Endothelial cell of umbilical vein (primary cell): ENCODE measurements around the gene SPATA33. TPM values are rescaled to one million over a fixed set of nuclear protein-coding genes. Genes with fewer than 3 reads are reported as not detected.

ENCODE experiments used
- BruUV-seq: library from RNA; stranded (reverse); fragments of 400-500 nt; replicated peaks from 2 replicates; lab custom pipeline; 2021; lab: Mats Ljungman, UMichigan
- CTCF ChIA-PET: fragments of 300-600, 350-600 bp; sonication (Branson Sonifier 250); formaldehyde crosslinking; loops from one replicate; lab custom pipeline; 2021; ENCODE audit warnings: antibody characterized with exemption, inconsistent platforms; lab: Charles Lee
- POLR2A ChIA-PET: fragments of 300-600, 350-600 bp; sonication (Branson Sonifier 250); formaldehyde crosslinking; loops from one replicate; lab custom pipeline; 2021; ENCODE audit warnings: antibody characterized with exemption, inconsistent platforms; lab: Charles Lee
- DNase-seq: peaks from one replicate; pipeline ENCODE4 v3.0.0-alpha.2; 2011; ENCODE audit warnings: low read depth, low spot score
- FAIRE-seq: peaks from 2 replicates; lab custom pipeline; 2011; peaks lifted over from hg19 to GRCh38; lab: Jason Lieb, UNC
- H2AFZ ChIP-seq: 2 replicates; pipeline ENCODE4 v1.6.0; 2012; ENCODE audit warnings: low read depth, low read length, control low read depth, inconsistent platforms
- H3K27ac ChIP-seq: 2 replicates; pipeline ENCODE4 v1.5.1; 2011; ENCODE audit warnings: low read depth, mild to moderate bottlenecking, control low read depth, low read length, moderate library complexity; ENCODE audit not compliant: insufficient read depth
- H3K27me3 ChIP-seq, 2 experiments: 2 replicates each; pipeline versions ENCODE4 v1.6.0 to v1.6.1; 2011; ENCODE audit warnings: low read length in 2 of 2, mixed read lengths in 1 of 2; ENCODE audit not compliant: control insufficient read depth in 2 of 2, insufficient read depth in 2 of 2
- H3K36me3 ChIP-seq, 2 experiments: 2 replicates in 1 of 2; 3 replicates in 1 of 2; pipeline ENCODE4 v1.5.1; 2011; ENCODE audit warnings: low read length in 2 of 2, mild to moderate bottlenecking in 1 of 2, moderate library complexity in 1 of 2; ENCODE audit not compliant: control insufficient read depth in 2 of 2, insufficient read depth in 2 of 2; ENCODE audit errors: extremely low read depth in 1 of 2
- H3K4me1 ChIP-seq: 3 replicates; pipeline ENCODE4 v1.5.1; 2011; ENCODE audit warnings: mild to moderate bottlenecking, low read length; ENCODE audit not compliant: control insufficient read depth, insufficient read depth; ENCODE audit errors: extremely low read depth
- H3K4me2 ChIP-seq: 2 replicates; pipeline ENCODE4 v1.6.1; 2011; ENCODE audit warnings: low read length, control low read depth, mixed read lengths; ENCODE audit not compliant: insufficient read depth
- H3K4me3 ChIP-seq, 3 experiments: fragments of 200-600 bp in 1 of 3; sonication (generic), shearing (Covaris generic) in 1 of 3; replicated peaks in 1 of 3; 2 replicates each; pipeline ENCODE4 v1.5.1; 2011 to 2016; ENCODE audit warnings: control low read depth in 3 of 3, low read length in 3 of 3, mild to moderate bottlenecking in 2 of 3, inconsistent platforms in 1 of 3, low read depth in 1 of 3, moderate library complexity in 1 of 3; ENCODE audit not compliant: insufficient read depth in 1 of 3
- H3K79me2 ChIP-seq: 2 replicates; pipeline ENCODE4 v1.6.0; 2012; ENCODE audit warnings: low read length, inconsistent platforms; ENCODE audit not compliant: control insufficient read depth, insufficient read depth
- H3K9ac ChIP-seq: replicated peaks from 2 replicates; pipeline ENCODE3; 2011; ENCODE audit warnings: low read length, control low read depth; ENCODE audit not compliant: insufficient read depth; ENCODE audit errors: extremely low read depth
- H3K9me1 ChIP-seq: replicated peaks from 3 replicates; pipeline ENCODE4 v1.6.0; 2011; ENCODE audit warnings: mild to moderate bottlenecking, low read length; ENCODE audit not compliant: control insufficient read depth, insufficient read depth; ENCODE audit errors: extremely low read depth
- H3K9me3 ChIP-seq: replicated peaks from 2 replicates; pipeline ENCODE4 v1.5.1; 2012; ENCODE audit warnings: low read length, inconsistent platforms; ENCODE audit not compliant: control insufficient read depth, insufficient read depth
- H4K20me1 ChIP-seq: replicated peaks from 2 replicates; pipeline ENCODE3; 2011; ENCODE audit warnings: mild to moderate bottlenecking, low read length; ENCODE audit not compliant: control insufficient read depth, insufficient read depth; ENCODE audit errors: extremely low read depth
- EZH2 ChIP-seq: IDR thresholded peaks from 2 replicates; pipeline ENCODE4 v1.6.1; 2012; ENCODE audit warnings: borderline replicate concordance, low read depth, mild to moderate bottlenecking, moderate library complexity, low read length, inconsistent platforms; ENCODE audit not compliant: severe bottlenecking
- FOS ChIP-seq: IDR thresholded peaks from 2 replicates; pipeline ENCODE4 v1.6.1; 2011; ENCODE audit warnings: mild to moderate bottlenecking, low read length, moderate library complexity, borderline replicate concordance; ENCODE audit not compliant: insufficient read depth
- GATA2 ChIP-seq: IDR thresholded peaks from 2 replicates; pipeline ENCODE4 v1.7.0; 2011; ENCODE audit warnings: low read depth, mild to moderate bottlenecking, moderate library complexity, mixed read lengths, low read length; ENCODE audit not compliant: insufficient read length, insufficient read depth
- JUN ChIP-seq: IDR thresholded peaks from 2 replicates; pipeline ENCODE4 v1.6.1; 2011; ENCODE audit warnings: borderline replicate concordance, low read depth; ENCODE audit not compliant: insufficient read length, insufficient read depth
- MYC ChIP-seq: IDR thresholded peaks from one replicate; pipeline ENCODE4 v1.6.1; 2011; ENCODE audit warnings: mild to moderate bottlenecking, low read depth, low read length
- POLR2A ChIP-seq: IDR thresholded peaks from 2 replicates; pipeline ENCODE4 v1.6.1; 2012; ENCODE audit warnings: low read depth, mild to moderate bottlenecking, control low read depth, low read length
- POLR2AphosphoS5 ChIP-seq: IDR thresholded peaks from 2 replicates; pipeline ENCODE4 v1.6.1; 2012; ENCODE audit warnings: low read depth, mild to moderate bottlenecking, control low read depth, low read length, moderate library complexity; ENCODE audit not compliant: insufficient read depth
- dilution Hi-C: fragments of 300-500 bp; cut with MboI; formaldehyde crosslinking; loops from one replicate; pipeline ENCODE4 v1.15.0; 2019; ENCODE audit warnings: low sequenced_read_pairs; ENCODE audit not compliant: extremely low pct_ligation_motif_present
- intact Hi-C: fragments of 100-400 bp; cut with micrococcal nuclease; formaldehyde crosslinking; loops from one replicate; pipeline ENCODE4 v1.10.0; 2022
- polyA plus RNA-seq, 4 experiments: library from polyadenylated mRNA; depleted of rRNA in 3 of 4; stranded (reverse) in 3 of 4; unstranded in 1 of 4; fragments of >200 nt; gene quantifications; 2 replicates each; pipeline versions ENCODE4 v1.2.1 to v1.2.3, GENCODE V29; 2011 to 2012; ENCODE audit warnings: missing spikeins in 1 of 4
- total RNA-seq: library from RNA; stranded (reverse); gene quantifications from 2 replicates; pipeline ENCODE4 v1.2.3, GENCODE V29; 2021
- TF ChIP-seq, protein P1 (sequence below), 2 donors: IDR thresholded peaks; 1 replicate in 1 of 2; 2 replicates in 1 of 2; pipeline ENCODE4 v1.5.1; 2011; ENCODE audit warnings: low read length in 2 of 2, mild to moderate bottlenecking in 2 of 2, moderate library complexity in 2 of 2, control low read depth in 1 of 2, inconsistent platforms in 1 of 2, low read depth in 1 of 2; ENCODE audit not compliant: insufficient read depth in 1 of 2; ENCODE audit errors: extremely low read depth in 1 of 2
- TF ChIP-seq, protein P2 (sequence below): IDR thresholded peaks from 2 replicates; pipeline ENCODE4 v1.6.1; 2011; ENCODE audit not compliant: insufficient read depth, insufficient read length

The SPATA33 gene
- total and polyA plus RNA-seq, 2 donors (not counting 3 experiments of a cell fraction or from before 2014, with no cell fraction given): 3.5 to 11.4 TPM

DNA sequence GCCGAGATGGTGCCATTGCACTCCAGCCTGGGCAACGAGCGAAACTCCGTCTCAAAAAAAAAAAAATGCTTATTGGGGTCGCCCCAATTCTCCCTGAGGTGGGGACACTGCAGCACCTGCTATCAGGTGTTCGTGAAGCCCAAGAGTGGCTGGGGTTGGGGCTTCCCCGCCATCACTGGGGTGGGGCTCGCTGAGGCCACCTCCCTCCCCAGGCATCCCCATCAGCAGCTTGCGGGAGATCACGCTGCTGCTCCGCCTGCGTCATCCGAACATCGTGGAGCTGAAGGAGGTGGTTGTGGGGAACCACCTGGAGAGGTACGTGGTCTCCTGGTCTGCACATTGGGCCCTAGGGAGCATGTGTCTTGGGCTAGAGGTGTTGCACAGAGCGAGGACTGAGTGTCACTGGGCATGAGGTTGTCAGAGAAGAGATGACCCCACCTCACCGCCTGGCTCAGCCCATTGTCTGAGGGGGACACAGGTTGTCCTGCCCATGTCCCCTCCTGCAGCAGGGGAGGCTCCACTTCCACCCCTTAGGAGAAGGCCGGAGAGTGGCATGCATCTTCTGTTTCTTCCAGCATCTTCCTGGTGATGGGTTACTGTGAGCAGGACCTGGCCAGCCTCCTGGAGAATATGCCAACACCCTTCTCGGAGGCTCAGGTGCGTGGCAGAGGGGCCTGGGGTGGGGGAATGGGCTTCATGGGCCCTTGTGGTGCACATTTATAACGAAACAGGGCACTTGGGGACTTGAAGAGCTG, 33.8 kb downstream of the SPATA33 start:
- no peaks in the 10 kb centered on the region for H3K9me3 ChIP-seq
- BruUV-seq: no TSS peak
- no peak overlapping the region for H3K4me3 ChIP-seq
- ChIA-PET CTCF (no interaction called here), POLR2A (no interaction called here)
- dilution Hi-C loops: no loop called here
- no peaks in the 10 kb centered on the region for H3K27me3 ChIP-seq
- no peaks in the 10 kb centered on the region for H3K9me1 ChIP-seq
- no peak for DNase-seq
- TF ChIP-seq JUN: no peak
- TF ChIP-seq, protein P1, sequence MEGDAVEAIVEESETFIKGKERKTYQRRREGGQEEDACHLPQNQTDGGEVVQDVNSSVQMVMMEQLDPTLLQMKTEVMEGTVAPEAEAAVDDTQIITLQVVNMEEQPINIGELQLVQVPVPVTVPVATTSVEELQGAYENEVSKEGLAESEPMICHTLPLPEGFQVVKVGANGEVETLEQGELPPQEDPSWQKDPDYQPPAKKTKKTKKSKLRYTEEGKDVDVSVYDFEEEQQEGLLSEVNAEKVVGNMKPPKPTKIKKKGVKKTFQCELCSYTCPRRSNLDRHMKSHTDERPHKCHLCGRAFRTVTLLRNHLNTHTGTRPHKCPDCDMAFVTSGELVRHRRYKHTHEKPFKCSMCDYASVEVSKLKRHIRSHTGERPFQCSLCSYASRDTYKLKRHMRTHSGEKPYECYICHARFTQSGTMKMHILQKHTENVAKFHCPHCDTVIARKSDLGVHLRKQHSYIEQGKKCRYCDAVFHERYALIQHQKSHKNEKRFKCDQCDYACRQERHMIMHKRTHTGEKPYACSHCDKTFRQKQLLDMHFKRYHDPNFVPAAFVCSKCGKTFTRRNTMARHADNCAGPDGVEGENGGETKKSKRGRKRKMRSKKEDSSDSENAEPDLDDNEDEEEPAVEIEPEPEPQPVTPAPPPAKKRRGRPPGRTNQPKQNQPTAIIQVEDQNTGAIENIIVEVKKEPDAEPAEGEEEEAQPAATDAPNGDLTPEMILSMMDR (IDR thresholded peaks at IDR 0.05; ENCODE audit: extremely low read depth in 1 of 2, insufficient read depth in 1 of 2, low read depth in 1 of 2, low read length in 2 of 2): no peak
- no peak for TF ChIP-seq POLR2A
- no peak for TF ChIP-seq GATA2
- TF ChIP-seq EZH2: no peak
- TF ChIP-seq, protein P2, sequence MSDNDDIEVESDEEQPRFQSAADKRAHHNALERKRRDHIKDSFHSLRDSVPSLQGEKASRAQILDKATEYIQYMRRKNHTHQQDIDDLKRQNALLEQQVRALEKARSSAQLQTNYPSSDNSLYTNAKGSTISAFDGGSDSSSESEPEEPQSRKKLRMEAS: no peak
- no peak for TF ChIP-seq POLR2AphosphoS5
- no peak for TF ChIP-seq MYC
- no peak for TF ChIP-seq FOS
- no peak overlapping the region for H2AFZ ChIP-seq
- H3K79me2 ChIP-seq: peaks cover 9% of the 10 kb centered on the region
- H3K4me1 ChIP-seq: peaks cover 4% of the 10 kb centered on the region
- H3K27ac ChIP-seq: no peak overlapping the region
- no peaks in the 10 kb centered on the region for H4K20me1 ChIP-seq
- H3K9ac ChIP-seq: no peak overlapping the region
- peaks cover 3 to 39% of the 10 kb centered on the region in 2 experiments for H3K36me3 ChIP-seq
- no peak for FAIRE-seq
- intact Hi-C loops: no loop called here
- no peak overlapping the region for H3K4me2 ChIP-seq
